Activated CD4-positive, alpha-beta memory T cell treated with anti-CD3 and anti-CD28 coated beads, Interleukin-2, amount 10 ng/mL, durations not matched to agents 7 days and 5 days (primary cell): ENCODE results near the gene FARS2. TPM values are rescaled to one million over a fixed set of nuclear protein-coding genes. Genes with fewer than 3 reads are reported as not detected.

Experiments used
- CTCF ChIA-PET: fragments of 350-600 bp; sonication (Branson Sonifier 250); formaldehyde crosslinking; loops from one replicate; lab custom pipeline; 2021; ENCODE audit warnings: antibody characterized with exemption, inconsistent platforms; lab: Charles Lee
- POLR2A ChIA-PET: fragments of 350-600 bp; sonication (Branson Sonifier 250); formaldehyde crosslinking; loops from one replicate; lab custom pipeline; 2021; ENCODE audit warnings: antibody characterized with exemption; lab: Charles Lee
- DNase-seq: peaks from one replicate; pipeline ENCODE4 v3.0.0-alpha.2; 2020
- H3K27ac Mint-ChIP-seq: one replicate; pipeline ENCODE4 v1.8.0; 2021; ENCODE audit warnings: mild to moderate bottlenecking, mixed read lengths
- H3K27me3 Mint-ChIP-seq: one replicate; pipeline ENCODE4 v1.8.0; 2021; ENCODE audit warnings: mixed read lengths
- H3K36me3 Mint-ChIP-seq: one replicate; pipeline ENCODE4 v1.8.0; 2021; ENCODE audit warnings: low read depth, mixed read lengths
- H3K4me1 Mint-ChIP-seq: one replicate; pipeline ENCODE4 v1.8.0; 2021; ENCODE audit warnings: mixed read lengths
- H3K4me3 Mint-ChIP-seq: one replicate; pipeline ENCODE4 v1.8.0; 2021; ENCODE audit warnings: mild to moderate bottlenecking, mixed read lengths
- H3K9me3 Mint-ChIP-seq: one replicate; pipeline ENCODE4 v1.8.0; 2021; ENCODE audit warnings: mixed read lengths
- total RNA-seq, 2 experiments: library from RNA; stranded (reverse); gene quantifications; one replicate each; pipeline ENCODE4 v1.2.3, GENCODE V29; 2021

FARS2 gene
- total RNA-seq, 2 experiments from 2014 or later, result 17.6 to 18.7 TPM

DNA sequence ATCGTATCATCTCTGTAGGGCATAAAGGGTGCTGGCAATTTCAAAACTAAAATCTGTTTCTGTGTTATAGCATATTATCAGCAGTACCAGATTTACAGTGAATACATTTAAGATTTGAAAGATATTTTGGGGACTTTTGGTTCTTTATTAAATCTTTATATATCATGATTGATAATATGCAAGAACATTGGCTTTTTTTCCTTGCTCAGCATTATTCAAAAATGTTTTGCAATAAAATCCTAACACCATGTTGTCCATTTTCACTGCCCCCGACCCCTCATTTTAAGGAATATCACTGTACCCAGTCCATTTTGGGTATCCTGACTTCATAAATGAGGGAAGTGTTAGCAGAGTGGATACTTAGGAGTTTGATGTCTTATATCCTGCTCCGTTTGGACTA lies 16.3 kb downstream of the FARS2 start:
- H3K4me1 Mint-ChIP-seq, result peaks cover 86% of the 10 kb centered on the region
- peaks cover 27% of the 10 kb centered on the region for H3K36me3 Mint-ChIP-seq
- ChIA-PET POLR2A (interaction anchor here (3.2 to 5.5 kb wide), 2 partner anchors 7 to 16 kb away, joined by 10 to 62 read pairs; partner anchors contain the start of genes FARS2 and LYRM4), CTCF (interaction anchor here (0.7 to 3.8 kb wide), 3 partner anchors 14 to 37 kb away, joined by 3 to 19 read pairs (median 4); no protein-coding TSS in a partner anchor)
- no peak for DNase-seq
- no peak overlapping the region for H3K4me3 Mint-ChIP-seq
- H3K27me3 Mint-ChIP-seq, result no peaks in the 10 kb centered on the region
- no peak overlapping the region for H3K27ac Mint-ChIP-seq
- H3K9me3 Mint-ChIP-seq, result no peaks in the 10 kb centered on the region

GRCh38 chr6:5278047-5278446 lies 16.7 kb downstream of the FARS2 start:
- no peaks in the 10 kb centered on the region for H3K27me3 Mint-ChIP-seq
- H3K9me3 Mint-ChIP-seq, result no peaks in the 10 kb centered on the region
- H3K4me3 Mint-ChIP-seq, result no peak overlapping the region
- peak overlapping the region; percentile 63 for H3K27ac Mint-ChIP-seq
- H3K4me1 Mint-ChIP-seq, result peaks cover 84% of the 10 kb centered on the region
- peaks cover 24% of the 10 kb centered on the region for H3K36me3 Mint-ChIP-seq
- no peak for DNase-seq
- CTCF ChIA-PET, result interaction anchor here (0.7 kb wide), 1 partner anchor 38 kb away, joined by 3 read pairs; no protein-coding TSS in a partner anchor
- POLR2A ChIA-PET, result interaction anchor here (0.7 to 5.5 kb wide), 4 partner anchors 8 to 25 kb away, joined by 4 to 62 read pairs (median 13); partner anchors contain the start of genes FARS2 and LYRM4

DNA sequence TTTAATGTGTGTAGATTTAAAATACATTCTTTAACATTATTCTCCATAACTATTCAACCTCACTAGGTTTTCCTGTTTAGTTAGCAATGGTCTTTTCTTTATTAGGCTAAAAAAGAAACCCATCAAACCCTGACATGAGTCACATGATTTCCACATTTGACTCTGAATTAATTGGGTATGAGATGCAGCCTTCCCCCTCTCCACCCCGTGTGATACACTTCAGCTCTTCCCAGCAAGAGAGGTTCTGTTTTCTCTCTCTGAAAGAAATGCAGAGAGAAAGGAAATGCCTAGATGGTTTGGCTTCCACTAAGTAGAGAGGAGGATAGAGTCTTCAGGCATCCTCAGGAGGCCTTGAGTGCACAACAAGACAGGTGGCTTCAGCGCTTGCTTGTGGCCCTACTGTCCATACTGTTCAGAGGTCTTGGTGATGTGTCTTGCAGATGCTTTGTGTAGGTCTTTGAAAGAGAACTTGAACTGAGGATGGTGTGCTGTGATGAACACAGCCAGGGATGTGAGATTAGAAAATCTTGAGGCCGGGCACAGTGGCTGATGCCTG lies 17.3 kb downstream of the FARS2 start:
- no peak overlapping the region for H3K4me3 Mint-ChIP-seq
- CTCF ChIA-PET, result interaction anchor here (2.9 kb wide), 1 partner anchor 24 kb away, joined by 14 read pairs; no protein-coding TSS in a partner anchor
- peaks cover 80% of the 10 kb centered on the region for H3K4me1 Mint-ChIP-seq
- H3K27me3 Mint-ChIP-seq, result no peaks in the 10 kb centered on the region
- H3K36me3 Mint-ChIP-seq, result peaks cover 19% of the 10 kb centered on the region
- POLR2A ChIA-PET, result interaction anchor here (0.7 to 5.5 kb wide), 4 partner anchors 8 to 24 kb away, joined by 4 to 62 read pairs (median 13); partner anchors contain the start of genes FARS2 and LYRM4
- no peaks in the 10 kb centered on the region for H3K9me3 Mint-ChIP-seq
- peak overlapping the region; percentile 95 for H3K27ac Mint-ChIP-seq
- DNase-seq, result no peak

GRCh38 chr6:5279891-5280338 lies 18.6 kb downstream of the FARS2 start:
- Mint-ChIP-seq H3K4me1 (peaks cover 76% of the 10 kb centered on the region), H3K36me3 (peaks cover 19% of the 10 kb centered on the region), H3K27me3 (no peaks in the 10 kb centered on the region), H3K27ac (peak overlapping the region; percentile 87), H3K4me3 (peak overlapping the region; percentile 21), H3K9me3 (no peaks in the 10 kb centered on the region)
- CTCF ChIA-PET, result interaction anchor here (0.9 to 2.9 kb wide), 5 partner anchors 9 to 106 kb away, joined by 3 to 14 read pairs (median 3); no protein-coding TSS in a partner anchor
- POLR2A ChIA-PET, result interaction anchor here (1.0 to 5.5 kb wide), 9 partner anchors 10 to 106 kb away, joined by 3 to 62 read pairs (median 10); partner anchors contain the start of genes FARS2 and LYRM4
- peak; percentile 57 for DNase-seq

DNA sequence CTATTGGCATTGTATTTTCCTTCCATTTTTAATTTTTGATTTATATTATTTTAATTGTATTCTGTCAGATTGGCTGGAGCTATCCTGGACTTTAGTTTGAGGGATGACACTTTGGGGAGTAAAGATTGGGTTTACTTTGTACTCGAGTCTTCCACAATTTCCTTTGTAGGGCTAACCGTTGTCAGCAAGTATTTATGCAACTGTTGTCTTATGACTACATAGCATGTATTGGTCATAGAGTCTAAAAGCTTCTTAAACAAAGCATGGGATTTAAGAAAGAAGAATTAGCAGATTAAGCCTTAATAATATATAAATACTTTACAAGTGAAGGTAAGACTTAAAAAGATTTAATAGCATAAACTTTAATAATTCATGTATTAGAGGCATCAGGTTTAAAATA lies 19.6 kb downstream of the FARS2 start:
- Mint-ChIP-seq H3K27me3 (no peaks in the 10 kb centered on the region), H3K9me3 (no peaks in the 10 kb centered on the region), H3K36me3 (peaks cover 14% of the 10 kb centered on the region), H3K4me1 (peaks cover 76% of the 10 kb centered on the region), H3K4me3 (no peak overlapping the region), H3K27ac (peak overlapping the region; percentile 87)
- no peak for DNase-seq
- ChIA-PET CTCF (interaction anchor here (1.1 to 2.9 kb wide), 3 partner anchors 15 to 107 kb away, joined by 3 to 14 read pairs (median 3); no protein-coding TSS in a partner anchor), POLR2A (interaction anchor here (1.0 to 5.5 kb wide), 6 partner anchors 11 to 107 kb away, joined by 3 to 62 read pairs (median 12); partner anchors contain the start of genes FARS2 and LYRM4)

- H3K4me3 Mint-ChIP-seq, result no peak overlapping the region
- peak overlapping the region; percentile 28 for H3K27ac Mint-ChIP-seq
- H3K36me3 Mint-ChIP-seq, result peaks cover 14% of the 10 kb centered on the region
- peaks cover 69% of the 10 kb centered on the region for H3K4me1 Mint-ChIP-seq
- H3K27me3 Mint-ChIP-seq, result no peaks in the 10 kb centered on the region
- POLR2A ChIA-PET, result no interaction called here
- CTCF ChIA-PET, result interaction anchor here (2.8 kb wide), 1 partner anchor 20 kb away, joined by 10 read pairs; no protein-coding TSS in a partner anchor
- DNase-seq, result no peak
- H3K9me3 Mint-ChIP-seq, result no peaks in the 10 kb centered on the region
These were observed 20.9 kb downstream of the FARS2 start for GRCh38 chr6:5282191-5282623.

GRCh38 chr6:5285081-5285480 lies 23.8 kb downstream of the FARS2 start:
- no peak for DNase-seq
- no peak overlapping the region for H3K27ac Mint-ChIP-seq
- H3K27me3 Mint-ChIP-seq, result no peaks in the 10 kb centered on the region
- no peak overlapping the region for H3K4me3 Mint-ChIP-seq
- ChIA-PET POLR2A (interaction anchor here (1.0 kb wide), 1 partner anchor 10 kb away, joined by 3 read pairs; no protein-coding TSS in a partner anchor), CTCF (no interaction called here)
- peaks cover 8% of the 10 kb centered on the region for H3K36me3 Mint-ChIP-seq
- no peaks in the 10 kb centered on the region for H3K9me3 Mint-ChIP-seq
- peaks cover 68% of the 10 kb centered on the region for H3K4me1 Mint-ChIP-seq

DNA sequence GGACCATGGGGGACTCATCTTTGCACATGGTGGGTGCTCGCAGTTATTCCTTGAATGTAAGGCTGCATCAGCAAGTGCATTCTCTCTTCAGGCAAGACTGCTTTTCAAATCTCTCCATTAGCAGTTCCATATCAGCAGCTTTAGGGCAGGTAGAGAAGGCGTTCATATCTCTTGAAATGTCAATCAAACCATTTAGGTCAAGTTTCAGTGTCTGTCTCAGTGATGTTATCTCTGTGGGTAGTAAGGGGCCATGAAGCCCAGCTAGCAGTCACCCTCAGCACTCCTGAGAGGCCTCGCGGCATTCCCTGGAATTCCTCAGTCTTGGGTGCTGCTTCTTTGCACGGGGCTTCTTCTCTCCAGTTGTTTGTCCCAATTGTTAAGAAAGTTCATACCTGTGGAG lies 24.2 kb downstream of the FARS2 start:
- Mint-ChIP-seq H3K9me3 (no peaks in the 10 kb centered on the region), H3K27me3 (no peaks in the 10 kb centered on the region), H3K4me1 (peaks cover 65% of the 10 kb centered on the region), H3K36me3 (peaks cover 8% of the 10 kb centered on the region), H3K27ac (no peak overlapping the region), H3K4me3 (no peak overlapping the region)
- CTCF ChIA-PET, result no interaction called here
- DNase-seq, result no peak
- POLR2A ChIA-PET, result interaction anchor here (1.0 kb wide), 1 partner anchor 9 kb away, joined by 3 read pairs; no protein-coding TSS in a partner anchor

DNA sequence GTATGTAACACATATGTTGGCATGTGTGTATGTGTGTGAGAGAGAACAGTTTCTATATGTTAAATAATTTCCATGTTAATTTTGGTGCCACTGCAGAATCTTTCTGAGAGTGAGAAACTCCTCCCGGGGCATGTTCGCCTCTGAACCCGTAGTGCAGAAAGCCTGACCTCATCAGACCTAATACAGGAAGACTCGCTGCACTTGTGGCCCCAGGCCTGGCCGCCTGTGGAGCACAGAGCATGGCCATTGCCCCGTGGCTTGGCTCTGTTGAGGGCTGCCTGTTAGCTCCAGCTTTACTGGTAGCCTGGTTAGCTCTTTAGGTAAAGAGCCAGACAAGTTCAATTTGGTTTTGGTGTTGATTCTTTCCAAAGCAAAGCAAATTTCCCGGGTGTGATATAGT lies 25.5 kb downstream of the FARS2 start:
- Mint-ChIP-seq H3K4me3 (no peak overlapping the region), H3K27me3 (no peaks in the 10 kb centered on the region), H3K9me3 (no peaks in the 10 kb centered on the region), H3K27ac (no peak overlapping the region), H3K36me3 (peaks cover 8% of the 10 kb centered on the region), H3K4me1 (peaks cover 56% of the 10 kb centered on the region)
- no peak for DNase-seq
- ChIA-PET CTCF (no interaction called here), POLR2A (no interaction called here)

DNA sequence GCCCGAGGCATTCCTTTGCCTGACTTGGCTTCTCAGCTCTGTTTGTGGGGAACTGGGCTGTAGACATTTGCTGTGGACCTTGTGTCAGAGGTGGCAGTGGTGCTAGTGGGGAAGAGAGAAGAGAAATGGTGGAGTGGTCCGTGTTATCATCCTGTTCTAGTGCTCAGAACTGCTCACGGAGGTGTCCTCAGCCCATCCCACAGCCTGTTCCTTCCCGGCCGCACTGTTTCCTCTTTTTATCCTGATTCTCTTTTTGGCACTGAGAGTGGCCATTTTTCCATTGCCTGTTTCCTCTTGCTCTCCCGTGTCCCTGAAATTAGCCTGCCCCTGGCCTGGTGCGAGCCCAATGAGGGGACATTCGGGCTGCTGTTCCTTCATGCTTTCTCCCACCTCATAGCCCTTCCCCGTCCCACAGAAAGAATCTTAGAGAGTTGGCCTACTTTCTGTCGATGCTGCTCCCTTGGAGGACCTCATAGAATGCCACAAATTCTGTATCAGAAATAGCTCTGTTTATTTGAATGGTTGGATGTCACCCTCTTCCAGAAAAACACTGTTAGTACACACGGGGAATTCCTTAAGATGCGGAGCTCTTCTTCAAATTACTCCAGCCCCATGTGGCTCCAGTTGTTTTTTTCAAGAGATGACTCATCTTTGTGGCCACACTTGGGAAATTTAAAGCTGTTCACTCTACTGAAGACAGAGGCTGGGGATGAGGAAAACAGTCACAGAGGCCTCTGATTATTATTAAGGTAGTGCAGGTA lies 26.1 kb downstream of the FARS2 start:
- no peaks in the 10 kb centered on the region for H3K27me3 Mint-ChIP-seq
- CTCF ChIA-PET, result interaction anchor here (0.6 to 2.2 kb wide), 3 partner anchors 15 to 31 kb away, joined by 3 to 9 read pairs (median 5); no protein-coding TSS in a partner anchor
- no peak overlapping the region for H3K4me3 Mint-ChIP-seq

GRCh38 chr6:5287966-5288297 lies 26.6 kb downstream of the FARS2 start:
- Mint-ChIP-seq H3K9me3 (no peaks in the 10 kb centered on the region), H3K36me3 (peaks cover 7% of the 10 kb centered on the region), H3K27me3 (no peaks in the 10 kb centered on the region), H3K27ac (no peak overlapping the region), H3K4me3 (no peak overlapping the region), H3K4me1 (peaks cover 53% of the 10 kb centered on the region)
- DNase-seq, result no peak
- ChIA-PET POLR2A (interaction anchor here (1.3 to 1.4 kb wide), 2 partner anchors 14 to 22 kb away, joined by 4 to 5 read pairs; no protein-coding TSS in a partner anchor), CTCF (interaction anchor here (0.6 to 2.2 kb wide), 3 partner anchors 15 to 32 kb away, joined by 3 to 9 read pairs (median 5); no protein-coding TSS in a partner anchor)

More for the DNA sequence above, 26.1 kb downstream of the FARS2 start:
- Mint-ChIP-seq H3K4me1 (peaks cover 52% of the 10 kb centered on the region), H3K9me3 (no peaks in the 10 kb centered on the region), H3K36me3 (peaks cover 7% of the 10 kb centered on the region), H3K27ac (no peak overlapping the region)
- POLR2A ChIA-PET, result interaction anchor here (1.3 to 1.4 kb wide), 2 partner anchors 15 to 22 kb away, joined by 4 to 5 read pairs; no protein-coding TSS in a partner anchor
- DNase-seq, result no peak

DNA sequence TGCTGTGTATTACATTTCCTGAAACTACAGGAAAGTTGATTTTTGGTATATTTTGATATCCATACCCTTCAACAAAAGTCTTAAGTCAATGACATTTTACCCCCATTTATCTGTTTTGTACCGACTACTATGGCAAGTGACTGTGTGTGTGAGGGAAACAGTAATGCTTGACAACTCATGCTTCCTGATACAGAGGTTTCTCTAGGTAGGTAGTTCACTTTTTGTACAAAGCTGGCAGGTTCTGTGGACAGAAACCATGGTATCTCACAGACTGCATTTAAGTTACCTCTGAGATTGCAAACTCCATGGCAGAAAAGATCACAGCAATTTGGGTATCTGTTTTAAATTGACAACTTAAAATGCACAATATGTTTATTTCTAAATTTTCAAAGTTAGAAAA lies 28.8 kb downstream of the FARS2 start:
- ChIA-PET CTCF (interaction anchor here (2.2 kb wide), 1 partner anchor 12 kb away, joined by 8 read pairs; no protein-coding TSS in a partner anchor), POLR2A (interaction anchor here (0.9 to 1.5 kb wide), 5 partner anchors 9 to 29 kb away, joined by 3 to 6 read pairs (median 5); partner anchors contain the start of genes FARS2 and LYRM4)
- no peak overlapping the region for H3K27ac Mint-ChIP-seq
- no peaks in the 10 kb centered on the region for H3K27me3 Mint-ChIP-seq
- DNase-seq, result no peak
- no peak overlapping the region for H3K4me3 Mint-ChIP-seq
- no peaks in the 10 kb centered on the region for H3K9me3 Mint-ChIP-seq
- H3K36me3 Mint-ChIP-seq, result peaks cover 7% of the 10 kb centered on the region
- peaks cover 57% of the 10 kb centered on the region for H3K4me1 Mint-ChIP-seq
